Urothelium cell line (cell line): ENCODE measurements around the gene TBC1D1.

Source experiments
- DNase-seq: peaks from one replicate; pipeline ENCODE4 v3.0.0; 2011; ENCODE audit warnings: low spot score, mixed read lengths
- FAIRE-seq: peaks from 2 replicates; lab custom pipeline; 2011; peaks lifted over from hg19 to GRCh38; lab: Jason Lieb, UNC

TBC1D1 gene

GRCh38 chr4:37889849-37890800 lies 759 bp upstream of the TBC1D1 start:
- FAIRE-seq (no peak), DNase-seq (no peak)

- FAIRE-seq (no peak), DNase-seq (peak; percentile 68)
Measured at GRCh38 chr4:37891260-37892159, 626 bp downstream of the TBC1D1 start.

DNA sequence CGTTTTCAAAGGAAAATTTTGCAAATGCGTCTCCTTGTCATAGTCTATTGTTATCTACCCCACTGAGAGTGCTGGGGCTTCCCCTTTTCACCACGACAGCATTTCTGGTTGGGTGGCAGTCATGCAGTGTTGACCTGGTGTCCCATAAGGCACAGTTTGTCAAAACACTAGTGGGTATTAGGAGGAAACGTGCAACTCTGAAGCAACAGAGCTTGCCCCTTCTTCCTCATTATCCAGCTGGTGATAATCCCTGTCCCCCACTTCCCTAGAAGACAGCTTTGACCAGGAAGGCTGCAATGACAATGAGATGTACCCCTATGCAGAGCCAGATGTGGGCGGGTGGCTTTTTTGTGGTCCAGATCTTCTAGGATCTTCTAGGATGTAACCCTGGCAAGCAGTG lies 1.8 kb downstream of the TBC1D1 start:
- FAIRE-seq (no peak), DNase-seq (no peak)

GRCh38 chr4:37893164-37893563 lies 2.3 kb downstream of the TBC1D1 start:
- DNase-seq (no peak), FAIRE-seq (no peak)

GRCh38 chr4:37895271-37895670 lies 4.4 kb downstream of the TBC1D1 start:
- no peak for FAIRE-seq
- DNase-seq, result no peak

GRCh38 chr4:37896206-37896860 lies 5.4 kb downstream of the TBC1D1 start:
- FAIRE-seq (no peak), DNase-seq (no peak)

DNA sequence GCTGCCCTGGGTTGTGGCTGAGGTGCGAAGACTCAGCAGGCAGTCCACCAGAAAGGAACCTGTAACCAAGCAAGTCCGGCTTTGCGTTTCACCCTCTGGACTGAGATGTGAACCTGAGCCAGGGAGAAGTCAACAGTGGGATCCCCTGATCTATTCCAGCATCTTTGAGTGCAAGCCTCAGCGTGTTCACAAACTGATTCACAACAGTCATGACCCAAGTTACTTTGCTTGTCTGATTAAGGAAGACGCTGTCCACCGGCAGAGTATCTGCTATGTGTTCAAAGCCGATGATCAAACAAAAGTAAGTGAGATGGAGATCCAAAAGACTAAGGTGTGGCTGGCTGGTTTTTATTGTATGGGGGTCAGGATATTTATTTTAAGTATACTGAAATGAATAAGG lies 11.3 kb downstream of the TBC1D1 start:
- DNase-seq (no peak), FAIRE-seq (no peak)

DNA sequence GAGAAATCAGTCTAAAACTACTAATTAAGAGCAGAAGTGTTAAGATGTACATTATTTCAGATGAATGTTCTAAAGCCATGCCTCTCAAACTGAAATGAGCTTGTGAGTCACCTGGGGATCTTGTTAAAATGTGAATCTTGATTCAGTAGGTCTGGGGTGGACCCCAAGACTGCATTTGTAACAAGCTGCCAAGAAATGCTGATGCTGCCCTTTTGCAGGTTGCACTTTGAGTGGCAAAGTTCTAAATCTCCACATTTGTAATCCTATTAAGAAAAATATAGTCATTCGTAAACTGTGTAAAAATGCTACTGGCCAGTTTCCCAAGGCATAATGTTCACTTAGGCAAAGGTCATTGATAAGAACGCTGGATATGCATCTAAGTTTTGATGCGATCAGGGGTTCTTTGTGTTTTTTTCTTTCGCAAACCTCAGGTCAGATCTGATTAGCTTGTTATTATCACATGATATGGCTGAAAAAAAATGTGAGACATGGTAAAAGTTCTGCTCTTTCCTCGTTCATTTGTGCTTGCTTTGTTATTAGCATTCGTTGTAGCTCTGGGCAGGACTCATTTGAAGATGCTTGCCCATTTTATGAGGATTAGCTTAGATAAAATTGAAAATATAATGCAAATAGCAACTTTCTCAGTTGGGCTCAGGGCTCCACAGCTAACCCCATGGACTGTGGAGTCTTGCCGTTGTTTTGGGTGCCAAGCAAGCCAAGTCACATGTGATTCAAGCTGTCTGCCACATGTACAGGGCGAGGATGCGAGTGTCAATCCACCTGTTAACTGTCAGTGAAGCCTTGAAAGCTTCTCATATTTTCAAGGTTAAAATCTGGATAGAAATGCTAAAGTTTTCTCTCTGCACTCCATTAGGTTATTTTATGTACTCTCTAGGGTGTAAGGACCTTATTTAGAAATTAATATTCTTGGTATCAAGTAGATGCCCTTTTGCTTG lies 12.1 kb downstream of the TBC1D1 start:
- no peak for DNase-seq
- no peak for FAIRE-seq

GRCh38 chr4:37903901-37904300 lies 13.0 kb downstream of the TBC1D1 start:
- FAIRE-seq, result no peak
- no peak for DNase-seq

- DNase-seq (no peak), FAIRE-seq (no peak)
Measured at GRCh38 chr4:37904824-37905223, 13.9 kb downstream of the TBC1D1 start.

DNA sequence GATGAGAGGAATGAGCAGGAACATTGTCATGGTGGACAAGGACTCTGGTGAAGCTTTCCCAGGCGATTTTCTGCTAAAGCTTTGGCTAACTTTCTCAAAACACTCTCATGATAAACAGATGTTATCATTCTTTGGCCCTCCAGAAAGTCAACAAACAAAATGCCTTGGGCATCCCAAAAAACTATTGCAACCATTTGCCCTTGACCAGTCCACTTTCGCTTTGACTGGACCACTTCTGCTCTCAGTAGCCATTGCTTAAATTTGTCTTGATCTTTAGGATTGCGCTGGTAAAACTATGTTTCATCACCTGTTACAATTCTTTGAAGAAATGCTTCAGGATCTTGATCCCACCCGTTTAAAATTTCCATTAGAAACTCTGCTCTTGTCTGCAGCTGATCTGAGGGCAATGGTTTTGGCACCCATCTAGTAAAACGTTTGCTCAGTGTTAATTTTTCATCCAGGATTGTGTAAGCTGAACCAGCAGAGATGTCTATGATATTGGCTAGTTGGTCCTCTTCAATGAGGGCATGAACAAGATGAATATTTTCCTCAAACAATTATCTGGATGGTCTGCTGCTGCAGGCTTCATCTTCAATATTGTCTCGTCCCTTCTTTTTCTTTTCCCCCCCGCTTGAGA lies 14.8 kb downstream of the TBC1D1 start:
- no peak for FAIRE-seq
- no peak for DNase-seq

DNA sequence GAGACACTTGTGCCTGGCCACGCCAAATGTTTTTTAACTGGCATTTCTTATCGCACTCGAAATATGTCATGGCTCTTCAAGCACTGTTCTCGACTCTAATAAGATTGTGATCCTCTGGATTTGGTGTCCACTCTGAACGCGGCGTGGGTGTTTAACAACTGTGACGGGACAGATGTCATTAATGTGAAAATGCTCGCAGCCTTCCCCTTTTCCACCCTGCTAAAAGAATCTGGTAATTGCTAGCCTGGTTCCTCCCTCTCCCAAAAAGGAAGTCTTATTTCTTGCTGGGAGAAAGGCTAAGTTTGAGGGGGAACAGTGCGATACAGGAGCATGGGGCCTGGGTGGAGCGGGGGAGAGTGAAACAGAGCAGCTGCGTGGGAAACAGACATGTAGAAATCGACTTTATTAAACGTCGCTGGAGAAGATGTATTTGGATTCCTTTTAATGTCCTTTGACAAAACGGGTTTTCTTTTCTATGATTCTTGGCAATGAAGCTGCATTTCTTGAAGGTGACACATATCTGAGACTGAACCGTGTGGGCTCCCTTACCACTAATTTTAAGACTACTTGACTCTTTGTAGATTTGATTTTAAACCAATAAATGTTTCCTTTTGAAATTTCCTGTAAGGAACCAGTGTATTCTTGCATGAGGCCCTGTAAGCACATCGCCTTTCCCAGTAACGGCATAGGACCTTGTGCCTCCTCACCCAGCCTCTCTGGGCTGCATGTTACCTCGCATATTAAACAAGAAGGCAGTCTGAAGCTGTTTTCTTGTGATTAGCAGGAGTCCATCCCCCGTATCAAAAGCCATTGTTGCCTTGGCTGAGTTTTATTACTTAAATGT lies 17.8 kb downstream of the TBC1D1 start:
- DNase-seq (peak; percentile 37), FAIRE-seq (peak; percentile 69)

DNA sequence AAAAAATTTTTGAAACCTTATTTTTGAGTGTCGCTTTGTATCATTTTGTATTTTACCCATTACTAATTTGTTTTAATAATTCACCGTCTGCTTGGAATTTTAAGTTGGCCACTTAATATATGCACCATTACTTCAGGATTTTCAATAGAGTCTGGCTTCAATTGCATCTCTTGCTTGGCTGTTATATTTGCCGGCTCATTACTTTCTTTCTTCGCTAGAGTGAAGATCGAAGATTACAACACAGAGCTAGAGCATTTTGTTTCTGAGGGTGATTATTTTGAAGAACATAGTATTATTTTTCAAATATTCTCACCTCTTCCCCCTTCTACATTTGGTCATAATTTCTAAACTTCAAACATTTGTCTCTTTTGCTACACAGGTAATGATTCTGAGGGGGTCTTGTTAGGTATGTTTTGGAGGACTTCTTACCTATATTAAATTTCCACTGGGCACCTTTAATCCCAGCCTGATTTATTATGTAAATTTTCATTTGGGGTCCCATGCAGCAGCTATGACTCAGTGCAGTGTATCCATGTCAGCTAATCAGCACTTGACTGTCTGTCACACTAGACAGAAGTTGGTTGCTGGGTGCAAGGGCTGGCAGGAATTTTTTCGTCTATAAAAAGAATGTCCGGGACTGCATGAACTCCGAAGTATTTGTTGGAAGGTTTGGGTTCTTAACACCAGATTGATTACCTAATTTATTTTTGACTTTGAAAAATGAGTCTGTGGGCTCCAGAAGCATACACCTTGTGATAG lies 18.6 kb downstream of the TBC1D1 start:
- no peak for DNase-seq
- no peak for FAIRE-seq

- no peak for FAIRE-seq
- no peak for DNase-seq
Measured at GRCh38 chr4:37910091-37910486, 19.2 kb downstream of the TBC1D1 start.

DNA sequence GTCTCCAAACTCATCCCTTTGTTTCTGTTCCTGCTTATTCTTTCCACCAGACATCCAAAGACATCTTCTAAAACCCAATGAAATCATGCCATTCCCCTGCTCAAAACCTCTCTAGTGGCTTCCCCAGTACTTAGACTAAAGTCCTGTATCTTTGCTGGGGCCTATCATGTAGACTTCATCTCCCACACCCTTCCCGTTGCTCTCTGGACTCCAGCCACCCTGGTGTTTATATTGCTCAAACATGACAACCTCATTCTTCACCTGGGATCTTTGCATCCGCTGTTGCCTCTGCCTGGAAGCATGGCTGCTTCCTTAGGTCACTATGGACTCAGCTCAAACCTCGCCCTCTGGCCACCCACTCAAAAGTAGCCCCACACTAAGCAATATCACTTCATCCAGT lies 23.7 kb downstream of the TBC1D1 start:
- DNase-seq, result no peak
- FAIRE-seq, result no peak

- DNase-seq (no peak), FAIRE-seq (no peak)
Measured at GRCh38 chr4:37917388-37917787, 26.5 kb downstream of the TBC1D1 start.

DNA sequence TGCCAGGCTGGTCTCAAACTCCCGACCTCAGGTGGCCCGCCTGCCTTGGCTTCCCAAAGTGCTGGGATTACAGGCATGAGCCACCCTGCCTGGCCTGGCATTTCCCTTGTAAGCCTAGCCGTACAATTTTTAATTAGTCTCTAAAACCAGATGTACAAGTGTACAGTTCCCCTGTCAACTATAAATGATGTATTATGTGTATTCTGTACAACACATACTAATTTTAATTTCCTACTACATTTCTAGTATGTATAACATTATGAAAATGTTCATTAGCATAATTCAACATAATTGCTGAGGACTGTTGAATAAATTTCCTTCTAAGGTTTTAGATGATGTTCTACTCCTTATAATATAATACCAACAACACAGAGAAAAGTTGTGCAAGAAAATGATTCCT lies 27.8 kb downstream of the TBC1D1 start:
- DNase-seq, result no peak
- no peak for FAIRE-seq

- FAIRE-seq, result peak; percentile 69
- peak; percentile 70 for DNase-seq
Measured at GRCh38 chr4:37922328-37922727, 31.4 kb downstream of the TBC1D1 start.
